HG03060 (cell line): ENCODE results near the gene GABRP.

ENCODE experiments used
- ATAC-seq: cut with Tn5 transposase; IDR thresholded peaks from one replicate; pipeline ENCODE4 v1.9.1; 2021; ENCODE audit warnings: low read depth, moderate number of reproducible peaks; ENCODE audit not compliant: unreplicated experiment

The GABRP gene

DNA sequence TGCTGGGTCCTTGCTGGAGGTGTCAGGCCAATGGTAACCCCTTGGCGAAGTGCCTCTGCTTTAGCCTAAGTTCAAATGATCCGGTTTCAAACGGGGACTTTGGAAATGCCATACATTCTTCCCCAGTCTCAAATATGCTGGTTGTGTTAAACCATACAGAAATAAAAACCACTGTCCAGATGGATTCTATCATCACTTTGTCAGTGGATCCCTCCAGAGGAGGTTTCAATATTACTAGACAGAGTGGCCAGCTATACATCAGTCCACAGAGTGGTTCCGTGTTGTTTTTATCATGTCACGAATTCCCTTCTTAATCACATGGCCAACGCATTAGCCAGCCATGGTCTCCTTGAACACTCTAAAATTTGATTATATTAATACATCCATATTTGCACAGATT is 71.0 kb downstream of the GABRP start:
- no peak for ATAC-seq

DNA sequence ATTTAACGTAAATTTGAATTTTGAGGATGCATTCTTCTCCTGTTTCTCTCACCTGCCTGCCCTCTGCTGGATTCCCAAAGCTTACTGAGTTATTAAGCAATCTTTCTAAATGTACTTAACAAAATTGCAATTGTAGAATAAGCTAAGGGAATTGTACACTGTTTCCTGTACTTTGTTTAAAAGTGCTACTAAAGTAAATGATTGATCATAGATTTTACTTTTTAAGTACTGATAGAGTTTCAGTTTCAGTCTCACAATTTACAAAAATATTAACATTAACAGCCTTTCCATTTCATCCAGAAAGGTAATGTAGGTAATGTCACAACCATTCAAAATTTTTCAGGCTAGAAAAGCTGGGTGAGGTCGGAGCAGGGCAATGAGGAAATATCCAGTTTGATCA is 73.5 kb downstream of the GABRP start:
- ATAC-seq: no peak

DNA sequence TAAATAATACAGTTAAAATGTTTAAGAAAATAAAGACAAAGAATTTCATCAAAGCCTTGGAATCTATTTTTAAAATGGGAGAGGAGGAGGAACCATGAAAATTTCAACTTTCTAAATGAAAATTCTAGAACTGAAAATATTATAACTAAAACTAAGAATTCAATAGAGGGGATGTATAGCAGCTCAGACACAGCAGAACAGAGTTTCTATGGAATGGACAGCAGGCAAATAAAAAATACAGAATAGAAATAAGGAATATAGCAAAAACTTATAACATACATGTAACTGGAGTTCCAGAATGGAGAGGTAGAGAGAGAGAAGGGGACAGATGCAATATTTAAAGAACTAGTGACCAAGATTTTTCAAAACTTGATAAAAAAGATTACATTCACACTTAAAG is 76.9 kb downstream of the GABRP start:
- no peak for ATAC-seq

DNA sequence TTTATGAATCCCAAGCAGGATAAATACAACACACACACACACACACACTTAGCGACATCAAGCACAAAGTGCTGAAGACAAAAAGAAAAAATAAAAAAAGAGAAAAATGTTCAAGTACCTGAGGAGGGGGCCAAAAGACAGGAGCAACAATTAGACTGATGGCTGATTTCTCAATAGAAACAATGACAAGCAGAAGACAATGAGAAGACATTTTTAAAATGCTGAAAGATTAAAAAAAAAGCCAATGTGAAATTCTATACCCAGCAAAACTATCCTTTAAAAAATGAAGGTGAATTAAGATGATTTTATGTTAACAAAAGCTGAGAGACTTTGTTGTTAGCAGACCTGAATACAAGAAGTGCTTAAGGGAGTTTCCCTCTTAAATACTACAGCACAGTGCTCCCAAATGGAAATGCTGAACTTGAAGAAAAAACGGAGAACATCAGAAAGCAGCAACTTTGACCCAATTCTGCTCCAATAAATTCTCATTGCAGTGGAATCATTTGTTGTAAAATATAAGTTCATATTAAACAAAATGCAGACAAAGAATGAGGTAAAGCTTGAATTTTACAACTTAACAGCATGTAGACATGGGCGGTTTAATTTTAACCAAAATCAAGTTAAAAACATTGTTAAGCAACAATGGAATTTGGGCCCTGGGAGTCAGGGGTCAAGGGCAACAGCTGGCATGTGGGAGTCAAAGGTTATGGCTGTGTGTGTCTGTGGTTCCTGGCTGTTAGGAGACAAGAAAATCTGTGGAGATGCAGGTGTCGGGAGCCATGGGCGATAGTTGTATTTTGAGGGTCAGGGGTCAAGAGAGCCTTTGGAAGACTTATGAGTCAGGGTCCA is 77.5 kb downstream of the GABRP start:
- no peak for ATAC-seq

DNA sequence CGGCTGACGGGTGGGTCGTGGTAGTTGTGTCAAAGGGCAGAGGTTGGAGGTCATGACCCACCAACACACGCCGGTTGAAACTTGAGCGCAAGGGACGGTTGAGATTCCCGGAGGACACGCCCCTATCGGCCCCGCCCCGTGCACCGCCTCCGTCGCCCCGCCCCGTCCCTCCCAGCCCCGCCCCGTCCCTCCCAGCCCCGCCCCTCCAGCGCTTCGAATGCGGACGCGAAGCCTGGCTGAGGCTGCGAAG is 78.1 kb downstream of the GABRP start:
- no peak for ATAC-seq

DNA sequence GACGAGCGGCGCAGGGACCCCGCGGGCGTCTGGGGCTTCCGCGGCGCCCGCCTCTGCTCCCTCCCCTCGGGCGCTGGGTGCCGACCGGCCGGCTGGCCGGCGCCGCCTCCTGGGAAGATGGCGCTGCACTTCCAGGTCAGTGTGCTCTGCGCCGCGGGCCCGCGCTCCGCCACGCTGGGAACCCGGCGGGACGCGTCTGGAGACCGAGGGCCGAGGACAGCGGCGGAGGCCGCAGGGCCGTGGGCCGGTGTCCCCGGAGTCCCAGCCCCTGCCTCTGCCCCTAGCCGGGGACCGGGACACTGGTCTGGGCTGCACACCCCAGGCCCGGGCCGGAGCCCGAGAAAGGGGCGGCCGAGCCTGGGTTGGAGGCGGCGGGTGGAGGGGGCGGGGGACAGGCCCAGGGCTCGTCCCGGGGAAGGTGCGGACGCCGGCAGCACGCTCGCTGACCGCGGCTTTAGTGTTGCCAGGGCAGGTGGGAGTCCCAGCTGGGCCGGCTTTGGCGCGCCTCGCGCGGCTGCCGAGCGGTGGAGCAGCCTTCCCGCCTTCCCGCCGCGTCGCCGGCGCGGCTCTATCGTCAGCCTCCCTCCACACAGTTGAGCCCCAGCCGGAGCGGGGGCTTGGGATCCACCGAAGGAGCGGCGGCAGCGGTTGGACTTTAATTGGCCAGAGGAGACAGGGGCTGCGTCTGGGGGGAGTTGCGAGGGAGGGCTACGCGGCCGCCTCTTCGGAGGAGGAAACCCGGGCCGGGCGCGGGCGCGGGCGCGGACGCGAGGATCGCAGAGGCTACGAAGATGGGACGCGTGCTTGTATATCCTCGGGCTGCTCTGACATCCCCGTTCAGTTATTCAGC is 78.6 kb downstream of the GABRP start, which contains the start of gene RANBP17:
RANBP17 (plus strand) TSS at position 102 of the 850 bp plus-strand sequence.
- no peak for ATAC-seq

DNA sequence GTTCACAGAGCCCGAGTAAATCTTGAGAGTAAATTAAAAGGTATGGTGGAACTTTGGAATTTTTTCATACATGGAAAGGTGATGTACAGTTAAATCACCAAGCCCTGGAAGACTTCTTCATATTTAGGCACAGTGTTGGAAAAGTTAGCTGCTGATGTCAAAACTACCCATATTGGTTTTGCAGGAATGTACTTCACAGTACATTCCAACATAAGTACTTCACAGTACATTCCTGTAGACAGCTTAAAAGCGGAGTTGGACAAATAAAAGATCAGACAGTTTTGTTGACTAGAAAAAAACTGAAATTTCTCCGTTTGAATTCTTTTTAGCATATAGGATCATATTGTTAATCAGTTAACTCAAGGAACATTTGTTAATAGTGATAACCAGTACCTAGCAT is 80.1 kb downstream of the GABRP start:
- no peak for ATAC-seq
